Gastroesophageal sphincter (tissue), 3 donors: ENCODE results near the gene ANKH.

Source experiments
- POLR2A ChIP-seq, 2 donors: fragments of 450-650 bp; IDR thresholded peaks; one replicate each; pipeline ENCODE4 v1.6.1; 2017; ENCODE audit warnings: antibody characterized with exemption in 2 of 2, mild to moderate bottlenecking in 2 of 2, moderate library complexity in 1 of 2
- TF ChIP-seq, protein P1 (sequence below), 4 experiments: fragments of 200-600 bp in 2 of 4; fragments of 450-650 bp in 2 of 4; sonication (generic) in 1 of 4; IDR thresholded peaks; one replicate each; pipeline ENCODE4 v1.5.1; 2017 to 2019; ENCODE audit warnings: antibody characterized with exemption in 4 of 4, mild to moderate bottlenecking in 2 of 4, moderate library complexity in 2 of 4

DNA sequence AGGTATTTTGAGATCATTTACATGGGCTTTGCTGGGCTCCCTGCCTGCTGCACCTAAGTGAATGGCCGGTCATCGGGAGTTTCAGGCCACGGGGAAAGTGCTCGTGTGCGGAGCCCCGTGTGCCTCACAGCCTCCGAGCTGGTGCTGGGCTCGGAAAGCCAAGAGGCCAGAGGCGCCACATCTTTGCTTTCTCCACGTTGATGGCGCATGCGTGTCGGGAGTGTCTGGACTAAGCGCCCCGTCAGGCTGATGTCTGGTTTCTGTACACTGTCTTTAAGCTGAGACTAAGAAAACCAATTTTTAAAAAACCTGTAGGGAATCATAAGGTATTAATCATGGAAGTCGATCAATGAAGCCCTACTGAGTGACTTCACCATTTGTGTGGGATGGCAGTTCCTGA lies 137.9 kb downstream of the ANKH start:
- TF ChIP-seq, protein P1, sequence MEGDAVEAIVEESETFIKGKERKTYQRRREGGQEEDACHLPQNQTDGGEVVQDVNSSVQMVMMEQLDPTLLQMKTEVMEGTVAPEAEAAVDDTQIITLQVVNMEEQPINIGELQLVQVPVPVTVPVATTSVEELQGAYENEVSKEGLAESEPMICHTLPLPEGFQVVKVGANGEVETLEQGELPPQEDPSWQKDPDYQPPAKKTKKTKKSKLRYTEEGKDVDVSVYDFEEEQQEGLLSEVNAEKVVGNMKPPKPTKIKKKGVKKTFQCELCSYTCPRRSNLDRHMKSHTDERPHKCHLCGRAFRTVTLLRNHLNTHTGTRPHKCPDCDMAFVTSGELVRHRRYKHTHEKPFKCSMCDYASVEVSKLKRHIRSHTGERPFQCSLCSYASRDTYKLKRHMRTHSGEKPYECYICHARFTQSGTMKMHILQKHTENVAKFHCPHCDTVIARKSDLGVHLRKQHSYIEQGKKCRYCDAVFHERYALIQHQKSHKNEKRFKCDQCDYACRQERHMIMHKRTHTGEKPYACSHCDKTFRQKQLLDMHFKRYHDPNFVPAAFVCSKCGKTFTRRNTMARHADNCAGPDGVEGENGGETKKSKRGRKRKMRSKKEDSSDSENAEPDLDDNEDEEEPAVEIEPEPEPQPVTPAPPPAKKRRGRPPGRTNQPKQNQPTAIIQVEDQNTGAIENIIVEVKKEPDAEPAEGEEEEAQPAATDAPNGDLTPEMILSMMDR (IDR thresholded peaks at IDR 0.05) = no peak
- no peak for TF ChIP-seq POLR2A (IDR thresholded peaks at IDR 0.05)
